Measurements from ENCODE around the gene GRIP1.

- TF ChIP-seq POLR2AphosphoS5 (IDR thresholded peaks at IDR 0.05) (no peak), CTCF (IDR thresholded peaks at IDR 0.05) (no peak)
These were observed 236.8 kb downstream of the GRIP1 start for GRCh38 chr12:66441905-66442559.
